ENCODE data around the gene TSPAN5. TPM values are rescaled to one million over a fixed set of nuclear protein-coding genes. Genes with fewer than 3 reads are reported as not detected.
A peak's percentile ranks its signal among the peaks of the same experiment; 100 is the strongest.

Gene TSPAN5
- total RNA-seq, 5 donors from 2014 or later (not counting 1 experiment from before 2014, with no cell fraction given), result 9.6 to 12.4 (median 10.3) TPM

- ATAC-seq (replicated peaks in 1 of 4) (no peak), DNase-seq (peak in 1 of 35 experiments; percentile 20)
- Mint-ChIP-seq H3K4me3 (peak overlapping the region; percentile 10 to 60 (median 13)), H3K36me3 (peaks cover 9% of the 10 kb centered on the region), H3K27me3 (no peaks in the 10 kb centered on the region), H3K9me3 (peaks cover 0 to 3% (median 2%) of the 10 kb centered on the region in 3 donors), H3K27ac (peak overlapping the region; percentile 86), H3K4me1 (peaks cover 39 to 42% (median 42%) of the 10 kb centered on the region in 3 donors)
- Histone ChIP-seq H3K36me3 (ENCODE audit: control insufficient read depth in 2 of 2, extremely low read depth in 1 of 2, insufficient read depth in 1 of 2, low read length in 1 of 2) (peaks cover 2 to 4% of the 10 kb centered on the region in 2 donors), H3K4me1 (ENCODE audit: control insufficient read depth in 1 of 2, extremely low read depth in 1 of 2, insufficient read depth in 2 of 2, low read length in 2 of 2) (peaks cover 14 to 40% of the 10 kb centered on the region in 2 experiments), H3K27me3 (replicated peaks in 1 of 2; ENCODE audit: control insufficient read depth in 2 of 2, extremely low read depth in 1 of 2, insufficient read depth in 2 of 2, low read length in 1 of 2) (no peaks in the 10 kb centered on the region), H3K4me3 (ENCODE audit: control insufficient read depth in 1 of 2, extremely low read depth in 1 of 2, low read length in 1 of 2) (no peak overlapping the region), H3K27ac (ENCODE audit: low read length) (peak overlapping the region; percentile 57), H3K9me3 (no peaks in the 10 kb centered on the region)
- CTCF ChIA-PET, result no interaction called here
- WGBS (ENCODE audit: insufficient coverage), result no CpG with 5 or more reads among the region's 5 CpGs
- POLR2A ChIA-PET, result no interaction called here
Observed at GRCh38 chr4:98447648-98448047, 210.8 kb downstream of the TSPAN5 start.

- peak overlapping the region; percentile 46 to 60 (median 60) for H3K4me3 Mint-ChIP-seq
- CTCF ChIA-PET, result interaction anchor here in 1 of 2 donors (0.5 to 0.7 kb wide), 3 partner anchors 21 to 532 kb away, joined by 3 to 8 read pairs (median 4); no protein-coding TSS in a partner anchor
Observed at GRCh38 chr4:98446499-98447375, 211.7 kb downstream of the TSPAN5 start.

GRCh38 chr4:98444371-98444770 lies 214.0 kb downstream of the TSPAN5 start:
- Mint-ChIP-seq H3K36me3 (peaks cover 33% of the 10 kb centered on the region), H3K4me1 (peaks cover 35 to 39% (median 38%) of the 10 kb centered on the region in 3 donors), H3K27me3 (no peaks in the 10 kb centered on the region), H3K27ac (peak overlapping the region in 1 of 2 donors; percentile 13), H3K9me3 (no peaks in the 10 kb centered on the region), H3K4me3 (no peak overlapping the region)
- no peak overlapping the region for H3K27ac ChIP-seq (ENCODE audit: low read length)
- POLR2A ChIA-PET, result no interaction called here
- no peak overlapping the region for H3K4me3 ChIP-seq (ENCODE audit: control insufficient read depth in 1 of 2, extremely low read depth in 1 of 2, low read length in 1 of 2)
- no peaks in the 10 kb centered on the region for H3K9me3 ChIP-seq
- peaks cover 7 to 12% of the 10 kb centered on the region in 2 donors for H3K36me3 ChIP-seq (ENCODE audit: control insufficient read depth in 2 of 2, extremely low read depth in 1 of 2, insufficient read depth in 1 of 2, low read length in 1 of 2)
- no peak for DNase-seq
- H3K27me3 ChIP-seq (replicated peaks in 1 of 2; ENCODE audit: control insufficient read depth in 2 of 2, extremely low read depth in 1 of 2, insufficient read depth in 2 of 2, low read length in 1 of 2), result no peaks in the 10 kb centered on the region
- CTCF ChIA-PET, result no interaction called here
- ATAC-seq (replicated peaks in 1 of 4), result no peak
- peaks cover 14 to 38% of the 10 kb centered on the region in 2 experiments for H3K4me1 ChIP-seq (ENCODE audit: control insufficient read depth in 1 of 2, extremely low read depth in 1 of 2, insufficient read depth in 2 of 2, low read length in 2 of 2)

More at GRCh38 chr4:98446499-98447375, 211.7 kb downstream of the TSPAN5 start:
- H3K27ac ChIP-seq (ENCODE audit: low read length), result peak overlapping the region; percentile 57
- ATAC-seq (replicated peaks in 1 of 4) (peak; percentile 87 to 94 (median 92)), DNase-seq (peak in 34 of 35 experiments; percentile 25 to 74 (median 52))
- POLR2A ChIA-PET, result no interaction called here
- 0% methylated on average over 2 of the region's 10 CpGs for WGBS (ENCODE audit: insufficient coverage)
- Mint-ChIP-seq H3K4me1 (peaks cover 39 to 42% (median 42%) of the 10 kb centered on the region in 3 donors), H3K27ac (peak overlapping the region; percentile 86), H3K36me3 (peaks cover 18% of the 10 kb centered on the region), H3K27me3 (no peaks in the 10 kb centered on the region), H3K9me3 (no peaks in the 10 kb centered on the region)
- peaks cover 7 to 10% of the 10 kb centered on the region in 2 donors for H3K36me3 ChIP-seq (ENCODE audit: control insufficient read depth in 2 of 2, extremely low read depth in 1 of 2, insufficient read depth in 1 of 2, low read length in 1 of 2)
- H3K4me1 ChIP-seq (ENCODE audit: control insufficient read depth in 1 of 2, extremely low read depth in 1 of 2, insufficient read depth in 2 of 2, low read length in 2 of 2), result peaks cover 14 to 40% of the 10 kb centered on the region in 2 experiments
- no peaks in the 10 kb centered on the region for H3K27me3 ChIP-seq (replicated peaks in 1 of 2; ENCODE audit: control insufficient read depth in 2 of 2, extremely low read depth in 1 of 2, insufficient read depth in 2 of 2, low read length in 1 of 2)
- peak overlapping the region in 1 of 2 donors; percentile 1 for H3K4me3 ChIP-seq (ENCODE audit: control insufficient read depth in 1 of 2, extremely low read depth in 1 of 2, low read length in 1 of 2)
- H3K9me3 ChIP-seq, result no peaks in the 10 kb centered on the region

- CTCF ChIA-PET, result no interaction called here
Observed at GRCh38 chr4:98434816-98435215, 223.6 kb downstream of the TSPAN5 start.

GRCh38 chr4:98433691-98434090 lies 224.7 kb downstream of the TSPAN5 start:
- POLR2A ChIA-PET, result no interaction called here
- H3K36me3 Mint-ChIP-seq, result peaks cover 40% of the 10 kb centered on the region

More at GRCh38 chr4:98434816-98435215, 223.6 kb downstream of the TSPAN5 start:
- peaks cover 43% of the 10 kb centered on the region for H3K36me3 Mint-ChIP-seq
- no peaks in the 10 kb centered on the region for H3K27me3 Mint-ChIP-seq
- Histone ChIP-seq H3K27ac (ENCODE audit: low read length) (no peak overlapping the region), H3K9me3 (no peaks in the 10 kb centered on the region), H3K36me3 (ENCODE audit: control insufficient read depth in 2 of 2, extremely low read depth in 1 of 2, insufficient read depth in 1 of 2, low read length in 1 of 2) (peaks cover 0 to 14% of the 10 kb centered on the region in 2 donors), H3K27me3 (replicated peaks in 1 of 2; ENCODE audit: control insufficient read depth in 2 of 2, extremely low read depth in 1 of 2, insufficient read depth in 2 of 2, low read length in 1 of 2) (no peaks in the 10 kb centered on the region), H3K4me1 (ENCODE audit: control insufficient read depth in 1 of 2, extremely low read depth in 1 of 2, insufficient read depth in 2 of 2, low read length in 2 of 2) (no peaks in the 10 kb centered on the region), H3K4me3 (ENCODE audit: control insufficient read depth in 1 of 2, extremely low read depth in 1 of 2, low read length in 1 of 2) (no peak overlapping the region)
- peaks cover 0 to 1% (median 0%) of the 10 kb centered on the region in 3 donors for H3K4me1 Mint-ChIP-seq
- no peak overlapping the region for H3K27ac Mint-ChIP-seq
- H3K4me3 Mint-ChIP-seq, result no peak overlapping the region
- H3K9me3 Mint-ChIP-seq, result no peaks in the 10 kb centered on the region
- POLR2A ChIA-PET, result interaction anchor here in 1 of 2 donors (0.5 to 0.6 kb wide), 2 partner anchors 16 to 35 kb away, joined by 4 to 6 read pairs; no protein-coding TSS in a partner anchor
- DNase-seq, result no peak
- WGBS (ENCODE audit: insufficient coverage), result 100% methylated on average over 4 of the region's 6 CpGs
- ATAC-seq (replicated peaks in 1 of 4), result no peak

GRCh38 chr4:98430708-98431403 lies 227.6 kb downstream of the TSPAN5 start:
- ChIA-PET CTCF (interaction anchor here in 1 of 2 donors (0.6 kb wide), 1 partner anchor 489 kb away, joined by 7 read pairs; no protein-coding TSS in a partner anchor), POLR2A (interaction anchor here in 1 of 2 donors (0.5 kb wide), 1 partner anchor 18 kb away, joined by 3 read pairs; no protein-coding TSS in a partner anchor)
- WGBS (ENCODE audit: insufficient coverage), result 89% methylated on average over 1 of the region's 4 CpGs
- no peaks in the 10 kb centered on the region for H3K9me3 Mint-ChIP-seq
- Histone ChIP-seq H3K36me3 (ENCODE audit: control insufficient read depth in 2 of 2, extremely low read depth in 1 of 2, insufficient read depth in 1 of 2, low read length in 1 of 2) (peaks cover 0 to 14% of the 10 kb centered on the region in 2 donors), H3K27ac (ENCODE audit: low read length) (no peak overlapping the region), H3K9me3 (no peaks in the 10 kb centered on the region), H3K4me1 (ENCODE audit: control insufficient read depth in 1 of 2, extremely low read depth in 1 of 2, insufficient read depth in 2 of 2, low read length in 2 of 2) (no peaks in the 10 kb centered on the region), H3K4me3 (ENCODE audit: control insufficient read depth in 1 of 2, extremely low read depth in 1 of 2, low read length in 1 of 2) (no peak overlapping the region), H3K27me3 (replicated peaks in 1 of 2; ENCODE audit: control insufficient read depth in 2 of 2, extremely low read depth in 1 of 2, insufficient read depth in 2 of 2, low read length in 1 of 2) (no peaks in the 10 kb centered on the region)
- H3K36me3 Mint-ChIP-seq, result peaks cover 25% of the 10 kb centered on the region
- no peak overlapping the region for H3K27ac Mint-ChIP-seq
- no peaks in the 10 kb centered on the region for H3K27me3 Mint-ChIP-seq
- no peak for ATAC-seq (replicated peaks in 1 of 4)
- no peak overlapping the region for H3K4me3 Mint-ChIP-seq
- no peak for DNase-seq
- H3K4me1 Mint-ChIP-seq, result peaks cover 5 to 9% (median 6%) of the 10 kb centered on the region in 3 donors

More at GRCh38 chr4:98433691-98434090, 224.7 kb downstream of the TSPAN5 start:
- Histone ChIP-seq H3K36me3 (ENCODE audit: control insufficient read depth in 2 of 2, extremely low read depth in 1 of 2, insufficient read depth in 1 of 2, low read length in 1 of 2) (peaks cover 0 to 14% of the 10 kb centered on the region in 2 donors), H3K4me1 (ENCODE audit: control insufficient read depth in 1 of 2, extremely low read depth in 1 of 2, insufficient read depth in 2 of 2, low read length in 2 of 2) (no peaks in the 10 kb centered on the region), H3K9me3 (no peaks in the 10 kb centered on the region), H3K27me3 (replicated peaks in 1 of 2; ENCODE audit: control insufficient read depth in 2 of 2, extremely low read depth in 1 of 2, insufficient read depth in 2 of 2, low read length in 1 of 2) (no peaks in the 10 kb centered on the region), H3K27ac (ENCODE audit: low read length) (no peak overlapping the region), H3K4me3 (ENCODE audit: control insufficient read depth in 1 of 2, extremely low read depth in 1 of 2, low read length in 1 of 2) (no peak overlapping the region)
- H3K4me1 Mint-ChIP-seq, result peaks cover 0 to 1% (median 0%) of the 10 kb centered on the region in 3 donors
- no peak overlapping the region for H3K4me3 Mint-ChIP-seq
- ATAC-seq (replicated peaks in 1 of 4) (no peak), DNase-seq (no peak)
- H3K9me3 Mint-ChIP-seq, result no peaks in the 10 kb centered on the region
- H3K27me3 Mint-ChIP-seq, result no peaks in the 10 kb centered on the region
- WGBS (ENCODE audit: insufficient coverage), result no CpG with 5 or more reads among the region's 1 CpG
- no peak overlapping the region for H3K27ac Mint-ChIP-seq
- CTCF ChIA-PET, result no interaction called here

All from T-cell (primary cell).